ENCODE measurements around the gene ZBTB1.
"Not testable (repeated sequence)": the region's sequence is repeated elsewhere in the genome, so short reads cannot be mapped to it uniquely, and the experiment has no call there.

Gene ZBTB1

GRCh38 chr14:64536488-64537245 is 32.1 kb downstream of the ZBTB1 start:
- DNase-seq, result no peak

- DNase-seq, result peak; percentile 98
Observed at GRCh38 chr14:64540208-64541202, 35.9 kb downstream of the ZBTB1 start, which contains the start of gene HSPA2. TSS of gene HSPA2 (plus strand) at chr14:64540741. CDS start at chr14:64540850, 109 bp downstream.

GRCh38 chr14:64541261-64541971 is 36.8 kb downstream of the ZBTB1 start:
- no peak for DNase-seq

GRCh38 chr14:64541972-64542835 is 37.6 kb downstream of the ZBTB1 start:
- peak; percentile 72 for DNase-seq

GRCh38 chr14:64542836-64543201 is 38.2 kb downstream of the ZBTB1 start:
- DNase-seq, result no peak

GRCh38 chr14:64544607-64545312 is 40.2 kb downstream of the ZBTB1 start:
- DNase-seq, result no peak

GRCh38 chr14:64549016-64549415 is 44.4 kb downstream of the ZBTB1 start:
- DNase-seq, result no peak

GRCh38 chr14:64549791-64550620 is 45.4 kb downstream of the ZBTB1 start, which contains the start of gene PPP1R36:
TSS of gene PPP1R36 (plus strand) at chr14:64549961. CDS start at chr14:64549998, 37 bp downstream.
- DNase-seq, result peak; percentile 83

GRCh38 chr14:64550621-64551333 is 46.2 kb downstream of the ZBTB1 start:
- peak; percentile 39 for DNase-seq

GRCh38 chr14:64554556-64554955 is 50.0 kb downstream of the ZBTB1 start:
- no peak for DNase-seq

GRCh38 chr14:64556526-64556925 is 52.0 kb downstream of the ZBTB1 start:
- DNase-seq, result no peak

GRCh38 chr14:64558216-64558615 is 53.6 kb downstream of the ZBTB1 start:
- not testable (repeated sequence) for DNase-seq

- no peak for DNase-seq
Observed at GRCh38 chr14:64561631-64562030, 57.1 kb downstream of the ZBTB1 start.

GRCh38 chr14:64562436-64562835 is 57.9 kb downstream of the ZBTB1 start:
- DNase-seq, result no peak

- DNase-seq, result no peak
Observed at GRCh38 chr14:64563696-64564095, 59.1 kb downstream of the ZBTB1 start.

- no peak for DNase-seq
Observed at GRCh38 chr14:64566651-64567122, 62.1 kb downstream of the ZBTB1 start.

GRCh38 chr14:64569138-64569631 is 64.6 kb downstream of the ZBTB1 start:
- DNase-seq, result no peak

GRCh38 chr14:64569646-64570045 is 65.1 kb downstream of the ZBTB1 start:
- not testable (repeated sequence) for DNase-seq
